T-helper 2 cell treated with Interferon-gamma antibody and Interleukin-4, amounts not matched to agents 5 μg/mL and 100 μg/mL, for 36 hours (primary cell): ENCODE results near the gene C11orf86.
A peak's percentile ranks its signal among the peaks of the same experiment; 100 is the strongest.

Experiments used
- DNase-seq: peaks from one replicate; pipeline ENCODE4 v3.0.0; 2021; ENCODE audit warnings: low spot score
- H3K27ac Mint-ChIP-seq: one replicate; pipeline ENCODE4 v1.8.0; 2021; ENCODE audit warnings: mild to moderate bottlenecking, mixed read lengths
- H3K27me3 Mint-ChIP-seq: one replicate; pipeline ENCODE4 v1.8.0; 2021; ENCODE audit warnings: low read depth, mixed read lengths
- H3K36me3 Mint-ChIP-seq: one replicate; pipeline ENCODE4 v1.8.0; 2021; ENCODE audit warnings: low read depth, mixed read lengths
- H3K4me1 Mint-ChIP-seq: one replicate; pipeline ENCODE4 v1.8.0; 2021; ENCODE audit warnings: low read depth, mixed read lengths
- H3K4me3 Mint-ChIP-seq: one replicate; pipeline ENCODE4 v1.8.0; 2022; ENCODE audit warnings: mild to moderate bottlenecking, moderate library complexity, mixed read lengths
- H3K9me3 Mint-ChIP-seq: one replicate; pipeline ENCODE4 v1.8.0; 2021; ENCODE audit warnings: mixed read lengths

Gene C11orf86, protein sequence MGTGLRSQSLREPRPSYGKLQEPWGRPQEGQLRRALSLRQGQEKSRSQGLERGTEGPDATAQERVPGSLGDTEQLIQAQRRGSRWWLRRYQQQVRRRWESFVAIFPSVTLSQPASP

DNA sequence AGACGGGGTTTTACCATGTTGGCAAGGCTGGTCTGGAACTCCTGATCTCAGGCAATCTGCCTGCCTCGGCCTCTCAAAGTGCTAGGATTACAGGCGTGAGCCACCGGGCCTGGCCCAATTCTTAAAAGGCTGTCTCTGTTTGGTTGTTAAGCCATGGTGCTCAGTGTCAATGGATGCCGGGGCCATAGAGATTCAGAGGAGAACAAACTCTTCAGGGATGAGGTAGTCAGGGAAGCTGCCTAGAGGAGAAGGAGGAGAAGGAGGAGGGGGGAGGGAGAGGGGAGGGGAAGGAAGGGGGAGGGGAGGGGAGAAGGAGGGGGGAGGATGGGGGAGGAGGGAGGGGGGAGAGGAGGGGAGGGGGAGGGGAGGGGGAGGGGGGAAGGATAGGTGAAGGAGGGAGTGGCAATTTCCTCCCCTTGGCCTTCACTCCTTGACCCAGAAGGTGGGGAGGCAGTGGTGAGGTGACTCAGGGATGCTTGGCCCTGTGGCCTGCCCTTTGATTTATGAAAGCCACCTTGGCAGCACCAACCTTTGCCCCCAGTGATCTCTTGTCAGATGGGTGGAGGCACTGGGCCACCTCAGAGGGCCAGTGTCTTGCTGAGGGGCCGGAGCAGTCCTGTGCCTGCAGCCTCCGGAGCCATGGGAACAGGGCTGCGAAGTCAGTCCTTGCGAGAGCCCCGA is at the start of gene C11orf86:
TSS of gene C11orf86 (plus strand) at position 581 of the 681 bp plus-strand sequence. CDS start at position 640, 59 bp downstream.
- H3K4me3 Mint-ChIP-seq, result no peak within 1 kb of the TSS
- no peaks in the 10 kb centered on the region for H3K27me3 Mint-ChIP-seq
- DNase-seq, result no peak
- H3K9me3 Mint-ChIP-seq, result no peaks in the 10 kb centered on the region
- H3K36me3 Mint-ChIP-seq, result no peaks in the 10 kb centered on the region
- H3K4me1 Mint-ChIP-seq, result peaks cover 5% of the 10 kb centered on the region
- no peak within 1 kb of the TSS for H3K27ac Mint-ChIP-seq

DNA sequence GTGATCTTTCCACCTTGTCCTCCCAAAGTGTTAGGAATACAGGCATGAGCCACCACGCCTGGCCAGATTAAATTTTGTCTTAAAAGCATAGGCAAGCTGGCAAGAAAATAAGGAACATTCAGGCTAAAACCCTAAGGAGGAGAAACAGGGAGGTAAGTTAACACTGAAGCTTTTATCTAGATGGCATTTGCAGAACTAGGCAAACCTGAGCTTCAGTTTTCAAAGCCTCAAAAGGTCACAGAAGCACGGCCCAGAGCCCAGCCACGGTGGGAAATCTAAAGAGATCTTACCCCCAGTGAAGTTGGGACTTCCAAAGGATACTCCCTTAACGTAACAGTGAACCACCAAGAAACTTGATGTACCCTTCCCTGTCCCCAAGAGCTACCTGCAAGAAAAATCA is 45.4 kb upstream of the C11orf86 start:
- Mint-ChIP-seq H3K27ac (no peak overlapping the region), H3K27me3 (peaks cover 3% of the 10 kb centered on the region), H3K4me1 (peaks cover 6% of the 10 kb centered on the region), H3K36me3 (no peaks in the 10 kb centered on the region), H3K4me3 (no peak overlapping the region), H3K9me3 (no peaks in the 10 kb centered on the region)
- no peak for DNase-seq

DNA sequence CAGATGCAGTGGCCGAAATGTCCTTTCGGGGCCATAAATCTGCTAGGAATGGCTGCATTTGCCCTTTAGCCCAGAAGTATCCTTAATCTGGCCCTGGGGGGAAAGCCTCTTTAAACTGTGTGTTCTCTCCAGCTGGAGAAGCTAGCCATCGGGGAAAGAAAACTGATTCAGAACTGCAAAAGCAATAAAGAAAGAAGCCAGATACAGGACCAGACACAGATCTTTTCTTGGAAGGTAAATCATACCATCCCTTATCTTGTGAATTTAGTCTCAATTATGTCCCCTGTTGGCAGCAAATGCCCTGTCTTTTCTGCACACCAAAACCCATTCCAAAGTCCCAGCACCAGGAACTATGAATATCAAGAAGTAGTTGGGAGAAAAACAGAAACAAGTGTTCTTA is 42.6 kb upstream of the C11orf86 start:
- Mint-ChIP-seq H3K36me3 (no peaks in the 10 kb centered on the region), H3K27ac (no peak overlapping the region), H3K4me3 (no peak overlapping the region), H3K9me3 (no peaks in the 10 kb centered on the region), H3K27me3 (peaks cover 3% of the 10 kb centered on the region), H3K4me1 (peaks cover 1% of the 10 kb centered on the region)
- no peak for DNase-seq

DNA sequence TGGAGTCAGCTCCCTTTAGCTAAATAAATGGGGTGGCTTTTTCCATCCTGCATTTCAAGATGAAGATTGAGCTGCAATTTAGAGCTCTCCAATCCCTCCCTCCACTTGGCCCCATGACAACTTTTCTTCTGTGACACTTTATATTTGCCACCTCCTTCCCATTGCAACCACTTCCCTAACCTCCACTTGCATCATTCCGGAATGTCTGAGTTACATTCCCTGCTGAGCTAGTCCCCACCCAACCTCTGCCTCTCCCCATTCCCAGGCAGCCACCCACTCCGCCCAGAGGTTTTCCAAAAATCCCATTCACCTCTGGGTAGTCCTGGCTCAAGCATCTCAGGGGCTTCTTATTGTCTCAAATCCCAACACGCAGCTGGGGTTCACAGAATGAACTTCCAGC is 41.6 kb upstream of the C11orf86 start:
- Mint-ChIP-seq H3K9me3 (no peaks in the 10 kb centered on the region), H3K4me3 (no peak overlapping the region), H3K4me1 (no peaks in the 10 kb centered on the region), H3K27ac (no peak overlapping the region), H3K27me3 (peaks cover 3% of the 10 kb centered on the region), H3K36me3 (no peaks in the 10 kb centered on the region)
- no peak for DNase-seq

- H3K27me3 Mint-ChIP-seq, result peaks cover 5% of the 10 kb centered on the region
Observed at GRCh38 chr11:66934950-66935779, 39.9 kb upstream of the C11orf86 start.

GRCh38 chr11:66936311-66936711 is 38.8 kb upstream of the C11orf86 start:
- H3K4me1 Mint-ChIP-seq, result no peaks in the 10 kb centered on the region
- peaks cover 5% of the 10 kb centered on the region for H3K27me3 Mint-ChIP-seq
- DNase-seq, result no peak
- no peak overlapping the region for H3K4me3 Mint-ChIP-seq
- no peak overlapping the region for H3K27ac Mint-ChIP-seq
- no peaks in the 10 kb centered on the region for H3K9me3 Mint-ChIP-seq
- H3K36me3 Mint-ChIP-seq, result no peaks in the 10 kb centered on the region

More at GRCh38 chr11:66934950-66935779, 39.9 kb upstream of the C11orf86 start:
- no peak for DNase-seq
- no peak overlapping the region for H3K27ac Mint-ChIP-seq
- H3K4me1 Mint-ChIP-seq, result no peaks in the 10 kb centered on the region
- H3K36me3 Mint-ChIP-seq, result no peaks in the 10 kb centered on the region
- H3K4me3 Mint-ChIP-seq, result no peak overlapping the region
- no peaks in the 10 kb centered on the region for H3K9me3 Mint-ChIP-seq

GRCh38 chr11:66937193-66937733 is 37.8 kb upstream of the C11orf86 start:
- H3K4me1 Mint-ChIP-seq, result no peaks in the 10 kb centered on the region

GRCh38 chr11:66938582-66939135 is 36.4 kb upstream of the C11orf86 start:
- H3K27ac Mint-ChIP-seq, result no peak overlapping the region
- H3K27me3 Mint-ChIP-seq, result peaks cover 5% of the 10 kb centered on the region
- H3K4me3 Mint-ChIP-seq, result no peak overlapping the region
- no peaks in the 10 kb centered on the region for H3K4me1 Mint-ChIP-seq
- no peaks in the 10 kb centered on the region for H3K9me3 Mint-ChIP-seq
- no peak for DNase-seq
- H3K36me3 Mint-ChIP-seq, result no peaks in the 10 kb centered on the region

More at GRCh38 chr11:66937193-66937733, 37.8 kb upstream of the C11orf86 start:
- Mint-ChIP-seq H3K9me3 (no peaks in the 10 kb centered on the region), H3K4me3 (no peak overlapping the region), H3K27ac (no peak overlapping the region), H3K27me3 (peaks cover 5% of the 10 kb centered on the region), H3K36me3 (no peaks in the 10 kb centered on the region)
- no peak for DNase-seq

GRCh38 chr11:66950112-66950535 is 25.0 kb upstream of the C11orf86 start:
- H3K4me1 Mint-ChIP-seq, result peaks cover 2% of the 10 kb centered on the region
- peak; percentile 25 for DNase-seq
- H3K9me3 Mint-ChIP-seq, result no peaks in the 10 kb centered on the region
- no peaks in the 10 kb centered on the region for H3K27me3 Mint-ChIP-seq
- no peak overlapping the region for H3K27ac Mint-ChIP-seq
- no peak overlapping the region for H3K4me3 Mint-ChIP-seq
- no peaks in the 10 kb centered on the region for H3K36me3 Mint-ChIP-seq

DNA sequence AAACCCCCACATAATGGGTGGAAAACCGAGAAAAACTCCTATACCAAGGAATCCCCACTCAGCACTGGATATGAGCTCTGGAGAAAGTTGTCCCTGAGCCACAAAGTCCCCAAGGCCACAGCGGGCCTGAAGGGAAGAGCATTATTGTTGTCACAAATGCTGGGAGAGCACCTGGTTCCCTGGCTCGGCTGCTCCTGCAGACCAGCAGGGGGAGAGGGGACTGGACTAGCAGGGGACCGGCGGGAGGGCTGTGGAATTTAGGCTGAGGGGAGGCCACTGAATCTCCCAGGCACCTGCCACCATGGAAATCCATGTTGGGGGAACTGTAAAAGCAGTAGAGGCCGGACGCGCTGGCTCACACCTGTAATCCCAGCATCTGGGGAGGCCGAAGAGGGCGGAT is 24.0 kb upstream of the C11orf86 start:
- Mint-ChIP-seq H3K27ac (no peak overlapping the region), H3K4me1 (peaks cover 2% of the 10 kb centered on the region), H3K27me3 (no peaks in the 10 kb centered on the region), H3K36me3 (no peaks in the 10 kb centered on the region), H3K4me3 (no peak overlapping the region), H3K9me3 (no peaks in the 10 kb centered on the region)
- no peak for DNase-seq

- Mint-ChIP-seq H3K4me1 (peaks cover 6% of the 10 kb centered on the region), H3K27me3 (no peaks in the 10 kb centered on the region), H3K36me3 (no peaks in the 10 kb centered on the region), H3K4me3 (no peak overlapping the region), H3K27ac (no peak overlapping the region), H3K9me3 (no peaks in the 10 kb centered on the region)
- no peak for DNase-seq
Observed at GRCh38 chr11:66951927-66952337, 23.2 kb upstream of the C11orf86 start.

GRCh38 chr11:66953081-66953833 is 21.8 kb upstream of the C11orf86 start:
- no peaks in the 10 kb centered on the region for H3K36me3 Mint-ChIP-seq
- DNase-seq, result no peak
- H3K4me1 Mint-ChIP-seq, result peaks cover 8% of the 10 kb centered on the region
- H3K9me3 Mint-ChIP-seq, result no peaks in the 10 kb centered on the region
- H3K27me3 Mint-ChIP-seq, result no peaks in the 10 kb centered on the region
- H3K27ac Mint-ChIP-seq, result no peak overlapping the region
- no peak overlapping the region for H3K4me3 Mint-ChIP-seq

DNA sequence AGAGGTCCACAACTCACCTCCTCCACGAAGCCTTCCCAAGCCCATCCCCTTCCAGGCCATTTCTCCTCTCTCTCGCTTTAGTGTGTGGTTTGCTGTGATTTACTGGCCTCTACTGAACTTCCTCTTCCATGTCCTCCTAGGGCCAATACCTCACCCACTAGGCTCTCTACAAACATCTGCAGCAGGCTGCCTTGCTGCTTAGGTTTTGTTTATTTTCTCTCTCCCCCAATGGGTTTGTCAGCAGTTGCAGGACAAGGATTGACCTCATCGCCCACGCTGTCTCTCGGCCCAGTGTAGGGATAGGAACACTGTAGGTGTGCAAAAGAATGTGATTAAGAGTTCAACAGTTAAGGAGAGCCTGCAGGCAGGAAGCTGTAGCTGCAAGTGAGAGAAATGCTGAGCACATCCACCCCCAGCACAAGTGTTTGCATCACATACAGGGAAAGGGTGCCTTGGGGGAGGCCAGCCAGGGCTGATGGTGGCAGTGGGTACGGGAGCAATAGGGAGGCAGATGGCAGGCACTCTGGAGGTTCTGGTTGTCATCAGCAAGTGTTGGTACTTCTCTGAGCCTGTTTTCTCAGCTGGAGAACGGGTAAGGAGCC is 18.3 kb upstream of the C11orf86 start:
- no peak overlapping the region for H3K27ac Mint-ChIP-seq

More for the DNA sequence above, 18.3 kb upstream of the C11orf86 start:
- H3K4me1 Mint-ChIP-seq, result peaks cover 17% of the 10 kb centered on the region
- no peaks in the 10 kb centered on the region for H3K36me3 Mint-ChIP-seq
- no peaks in the 10 kb centered on the region for H3K27me3 Mint-ChIP-seq
- H3K4me3 Mint-ChIP-seq, result peak overlapping the region; percentile 68
- no peak for DNase-seq
- no peaks in the 10 kb centered on the region for H3K9me3 Mint-ChIP-seq
